ENCODE measurements around the gene SPOCK1.

DNA sequence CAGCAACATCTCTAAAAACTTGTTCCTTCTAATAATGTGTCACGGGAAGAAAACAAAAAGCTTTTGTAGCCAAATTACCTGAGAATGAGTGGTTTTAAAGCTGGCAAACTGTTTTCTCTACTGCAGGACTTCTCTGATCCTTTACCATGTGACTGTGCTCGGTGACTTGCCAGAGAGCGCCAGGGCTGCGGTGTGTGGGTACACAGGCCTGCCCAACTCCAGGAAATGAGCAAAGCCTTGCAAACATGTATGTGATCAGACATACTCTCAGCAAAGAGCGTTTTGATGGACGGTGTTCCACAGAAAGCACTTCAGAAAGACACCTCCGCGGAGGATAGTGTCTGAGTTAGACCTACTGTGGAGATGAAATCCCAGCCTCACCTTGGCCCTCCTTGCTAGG, 157.3 kb downstream of the SPOCK1 start:
- TF ChIP-seq EP300 (IDR thresholded peaks at IDR 0.05): no peak
- no peak for TF ChIP-seq JUNB (IDR thresholded peaks at IDR 0.05)
- TF ChIP-seq, protein P1, sequence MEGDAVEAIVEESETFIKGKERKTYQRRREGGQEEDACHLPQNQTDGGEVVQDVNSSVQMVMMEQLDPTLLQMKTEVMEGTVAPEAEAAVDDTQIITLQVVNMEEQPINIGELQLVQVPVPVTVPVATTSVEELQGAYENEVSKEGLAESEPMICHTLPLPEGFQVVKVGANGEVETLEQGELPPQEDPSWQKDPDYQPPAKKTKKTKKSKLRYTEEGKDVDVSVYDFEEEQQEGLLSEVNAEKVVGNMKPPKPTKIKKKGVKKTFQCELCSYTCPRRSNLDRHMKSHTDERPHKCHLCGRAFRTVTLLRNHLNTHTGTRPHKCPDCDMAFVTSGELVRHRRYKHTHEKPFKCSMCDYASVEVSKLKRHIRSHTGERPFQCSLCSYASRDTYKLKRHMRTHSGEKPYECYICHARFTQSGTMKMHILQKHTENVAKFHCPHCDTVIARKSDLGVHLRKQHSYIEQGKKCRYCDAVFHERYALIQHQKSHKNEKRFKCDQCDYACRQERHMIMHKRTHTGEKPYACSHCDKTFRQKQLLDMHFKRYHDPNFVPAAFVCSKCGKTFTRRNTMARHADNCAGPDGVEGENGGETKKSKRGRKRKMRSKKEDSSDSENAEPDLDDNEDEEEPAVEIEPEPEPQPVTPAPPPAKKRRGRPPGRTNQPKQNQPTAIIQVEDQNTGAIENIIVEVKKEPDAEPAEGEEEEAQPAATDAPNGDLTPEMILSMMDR (IDR thresholded peaks at IDR 0.05): no peak
- no peak for TF ChIP-seq CHD2 (IDR thresholded peaks at IDR 0.05; ENCODE audit: low read length, partially characterized antibody)
- no peak for TF ChIP-seq NR3C1 (IDR thresholded peaks at IDR 0.05)
- TF ChIP-seq POLR2A (IDR thresholded peaks at IDR 0.05; ENCODE audit: low read length): no peak
- TF ChIP-seq, protein P2, sequence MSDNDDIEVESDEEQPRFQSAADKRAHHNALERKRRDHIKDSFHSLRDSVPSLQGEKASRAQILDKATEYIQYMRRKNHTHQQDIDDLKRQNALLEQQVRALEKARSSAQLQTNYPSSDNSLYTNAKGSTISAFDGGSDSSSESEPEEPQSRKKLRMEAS (IDR thresholded peaks at IDR 0.05): no peak
- no peak for TF ChIP-seq KDM5A (IDR thresholded peaks at IDR 0.05)
